ENCODE results near the gene GGCT. TPM values are rescaled to one million over a fixed set of nuclear protein-coding genes. Genes with fewer than 3 reads are reported as not detected.
A peak's percentile ranks its signal among the peaks of the same experiment; 100 is the strongest.
"Not testable (repeated sequence)": the region's sequence is repeated elsewhere in the genome, so short reads cannot be mapped to it uniquely, and the experiment has no call there.

Gene GGCT
- total RNA-seq = 10 to 100 TPM; 39.9 to 42.6 TPM

GRCh38 chr7:30504301-30505173 lies at the start of gene GGCT:
GGCT (minus strand) TSS chr7:30504829; CDS start chr7:30504709, 120 bp downstream.
- POLR2A ChIA-PET = no interaction called here
- peaks cover 25% of the 10 kb centered on the region for H3K36me3 Mint-ChIP-seq (ENCODE audit: low read depth)
- peak within 1 kb of the TSS; percentile 83 for H3K27ac Mint-ChIP-seq
- CTCF ChIA-PET = no interaction called here
- DNase-seq = peak; percentile 99
- H3K4me1 Mint-ChIP-seq = peaks cover 47% of the 10 kb centered on the region
- H3K27me3 Mint-ChIP-seq = no peaks in the 10 kb centered on the region
- H3K4me3 Mint-ChIP-seq = peak within 1 kb of the TSS; percentile 77
- H3K9me3 Mint-ChIP-seq = peaks cover 12% of the 10 kb centered on the region

GRCh38 chr7:30553546-30553945 lies 48.9 kb upstream of the GGCT start:
- Mint-ChIP-seq H3K27me3 (no peaks in the 10 kb centered on the region), H3K9me3 (no peaks in the 10 kb centered on the region), H3K27ac (no peak overlapping the region), H3K36me3 (ENCODE audit: low read depth) (peaks cover 6% of the 10 kb centered on the region), H3K4me1 (no peaks in the 10 kb centered on the region), H3K4me3 (no peak overlapping the region)
- no peak for DNase-seq
- CTCF ChIA-PET = interaction anchor here (6.9 kb wide), 1 partner anchor 11 kb away, joined by 34 read pairs; no protein-coding TSS in a partner anchor
- POLR2A ChIA-PET = no interaction called here

GRCh38 chr7:30553141-30553540 lies 48.5 kb upstream of the GGCT start:
- Mint-ChIP-seq H3K4me3 (no peak overlapping the region), H3K27me3 (no peaks in the 10 kb centered on the region), H3K27ac (no peak overlapping the region), H3K9me3 (no peaks in the 10 kb centered on the region), H3K4me1 (no peaks in the 10 kb centered on the region), H3K36me3 (ENCODE audit: low read depth) (peaks cover 6% of the 10 kb centered on the region)
- CTCF ChIA-PET = interaction anchor here (6.9 kb wide), 1 partner anchor 11 kb away, joined by 34 read pairs; no protein-coding TSS in a partner anchor
- POLR2A ChIA-PET = no interaction called here
- DNase-seq = no peak

- ChIA-PET POLR2A (no interaction called here), CTCF (interaction anchor here (6.9 kb wide), 1 partner anchor 12 kb away, joined by 34 read pairs; no protein-coding TSS in a partner anchor)
- peaks cover 6% of the 10 kb centered on the region for H3K36me3 Mint-ChIP-seq (ENCODE audit: low read depth)
- H3K9me3 Mint-ChIP-seq = no peaks in the 10 kb centered on the region
- no peaks in the 10 kb centered on the region for H3K27me3 Mint-ChIP-seq
- no peak for DNase-seq
- no peak overlapping the region for H3K4me3 Mint-ChIP-seq
- no peak overlapping the region for H3K27ac Mint-ChIP-seq
- no peaks in the 10 kb centered on the region for H3K4me1 Mint-ChIP-seq
These were observed 47.7 kb upstream of the GGCT start for GRCh38 chr7:30552330-30552729.

- no peak for DNase-seq
- Mint-ChIP-seq H3K9me3 (no peaks in the 10 kb centered on the region), H3K36me3 (ENCODE audit: low read depth) (peaks cover 6% of the 10 kb centered on the region), H3K4me3 (no peak overlapping the region), H3K27ac (no peak overlapping the region), H3K27me3 (no peaks in the 10 kb centered on the region), H3K4me1 (no peaks in the 10 kb centered on the region)
- ChIA-PET POLR2A (no interaction called here), CTCF (interaction anchor here (1.0 to 6.9 kb wide), 5 partner anchors 14 to 72 kb away, joined by 3 to 34 read pairs (median 4); no protein-coding TSS in a partner anchor)
These were observed 45.4 kb upstream of the GGCT start for GRCh38 chr7:30549931-30550493.

GRCh38 chr7:30548845-30549244 lies 44.2 kb upstream of the GGCT start:
- CTCF ChIA-PET = interaction anchor here (0.6 to 6.9 kb wide), 7 partner anchors 15 to 191 kb away, joined by 3 to 34 read pairs (median 4); no protein-coding TSS in a partner anchor
- Mint-ChIP-seq H3K4me1 (no peaks in the 10 kb centered on the region), H3K27me3 (no peaks in the 10 kb centered on the region), H3K4me3 (no peak overlapping the region), H3K27ac (no peak overlapping the region), H3K9me3 (no peaks in the 10 kb centered on the region), H3K36me3 (ENCODE audit: low read depth) (peaks cover 6% of the 10 kb centered on the region)
- POLR2A ChIA-PET = no interaction called here
- peak; percentile 47 for DNase-seq

- no peaks in the 10 kb centered on the region for H3K4me1 Mint-ChIP-seq
- peaks cover 4% of the 10 kb centered on the region for H3K9me3 Mint-ChIP-seq
- H3K27me3 Mint-ChIP-seq = no peaks in the 10 kb centered on the region
- no peak overlapping the region for H3K27ac Mint-ChIP-seq
- peaks cover 8% of the 10 kb centered on the region for H3K36me3 Mint-ChIP-seq (ENCODE audit: low read depth)
- H3K4me3 Mint-ChIP-seq = no peak overlapping the region
- CTCF ChIA-PET = interaction anchor here (0.8 to 1.9 kb wide), 5 partner anchors 9 to 81 kb away, joined by 3 to 8 read pairs (median 4); no protein-coding TSS in a partner anchor
- DNase-seq = no peak
- POLR2A ChIA-PET = no interaction called here
These were observed 42.0 kb upstream of the GGCT start for GRCh38 chr7:30546596-30546995.

GRCh38 chr7:30545791-30546555 lies 41.3 kb upstream of the GGCT start:
- Mint-ChIP-seq H3K27ac (no peak overlapping the region), H3K4me1 (no peaks in the 10 kb centered on the region), H3K4me3 (no peak overlapping the region), H3K36me3 (ENCODE audit: low read depth) (peaks cover 8% of the 10 kb centered on the region), H3K27me3 (no peaks in the 10 kb centered on the region), H3K9me3 (peaks cover 4% of the 10 kb centered on the region)
- ChIA-PET CTCF (interaction anchor here (0.8 to 1.9 kb wide), 4 partner anchors 10 to 80 kb away, joined by 4 to 8 read pairs (median 4); no protein-coding TSS in a partner anchor), POLR2A (no interaction called here)
- no peak for DNase-seq

GRCh38 chr7:30543813-30544525 lies 39.3 kb upstream of the GGCT start:
- POLR2A ChIA-PET = no interaction called here
- H3K27me3 Mint-ChIP-seq = no peaks in the 10 kb centered on the region
- peaks cover 17% of the 10 kb centered on the region for H3K36me3 Mint-ChIP-seq (ENCODE audit: low read depth)
- DNase-seq = no peak
- CTCF ChIA-PET = no interaction called here
- peaks cover 4% of the 10 kb centered on the region for H3K9me3 Mint-ChIP-seq
- no peak overlapping the region for H3K27ac Mint-ChIP-seq
- H3K4me3 Mint-ChIP-seq = no peak overlapping the region
- H3K4me1 Mint-ChIP-seq = no peaks in the 10 kb centered on the region

GRCh38 chr7:30543115-30543514 lies 38.5 kb upstream of the GGCT start:
- H3K4me1 Mint-ChIP-seq, DNase-seq, H3K27me3 Mint-ChIP-seq, CTCF ChIA-PET, H3K4me3 Mint-ChIP-seq, POLR2A ChIA-PET, H3K9me3 Mint-ChIP-seq, H3K27ac Mint-ChIP-seq: not testable (repeated sequence)
- peaks cover 19% of the 10 kb centered on the region for H3K36me3 Mint-ChIP-seq (ENCODE audit: low read depth)

GRCh38 chr7:30533886-30534285 lies 29.3 kb upstream of the GGCT start:
- H3K9me3 Mint-ChIP-seq = no peaks in the 10 kb centered on the region
- H3K27ac Mint-ChIP-seq = no peak overlapping the region
- no peaks in the 10 kb centered on the region for H3K4me1 Mint-ChIP-seq
- H3K36me3 Mint-ChIP-seq (ENCODE audit: low read depth) = peaks cover 8% of the 10 kb centered on the region
- ChIA-PET CTCF (interaction anchor here (1.2 to 1.7 kb wide), 2 partner anchors 15 to 16 kb away, joined by 5 to 6 read pairs; no protein-coding TSS in a partner anchor), POLR2A (no interaction called here)
- H3K4me3 Mint-ChIP-seq = no peak overlapping the region
- no peaks in the 10 kb centered on the region for H3K27me3 Mint-ChIP-seq
- no peak for DNase-seq

- no peak overlapping the region for H3K4me3 Mint-ChIP-seq
- H3K9me3 Mint-ChIP-seq = no peaks in the 10 kb centered on the region
- peaks cover 2% of the 10 kb centered on the region for H3K36me3 Mint-ChIP-seq (ENCODE audit: low read depth)
- H3K27ac Mint-ChIP-seq = no peak overlapping the region
- CTCF ChIA-PET = no interaction called here
- no peaks in the 10 kb centered on the region for H3K4me1 Mint-ChIP-seq
- DNase-seq = no peak
- POLR2A ChIA-PET = no interaction called here
- H3K27me3 Mint-ChIP-seq = no peaks in the 10 kb centered on the region
These were observed 26.7 kb upstream of the GGCT start for GRCh38 chr7:30531286-30531685.

All from activated CD4-positive, alpha-beta T cell treated with anti-CD3 and anti-CD28 coated beads, Interleukin-2, amount 10 ng/mL, durations not matched to agents 7 days and 5 days (primary cell).